Testis (tissue), 2 donors: ENCODE data around the gene EHMT1.

Source experiments
- CTCF ChIP-seq, 3 experiments: fragments of 450-650 bp in 2 of 3; fragments of 200-600 bp in 1 of 3; sonication (generic) in 1 of 3; IDR thresholded peaks; one replicate each; pipeline ENCODE4 v1.5.1; 2016 to 2019; ENCODE audit warnings: antibody characterized with exemption in 3 of 3, mild to moderate bottlenecking in 2 of 3, moderate library complexity in 1 of 3
- POLR2A ChIP-seq: fragments of 450-650 bp; IDR thresholded peaks from one replicate; pipeline ENCODE4 v1.6.1; 2017; ENCODE audit warnings: antibody characterized with exemption, mild to moderate bottlenecking, moderate library complexity

GRCh38 chr9:137630126-137630525 is 11.3 kb downstream of the EHMT1 start:
- TF ChIP-seq CTCF (IDR thresholded peaks at IDR 0.05) (no peak), POLR2A (no peak)
